HepG2 (cell line): ENCODE results near the gene ZNF586. TPM values are rescaled to one million over a fixed set of nuclear protein-coding genes. Genes with fewer than 3 reads are reported as not detected.

Experiments used
- ARID5B ChIP-seq: IDR thresholded peaks from 2 replicates; pipeline ENCODE4 v1.4.0; 2020; ENCODE audit warnings: mild to moderate bottlenecking, missing genetic modification reagents
- ARNTL ChIP-seq: sonication (generic); formaldehyde crosslinking; IDR thresholded peaks from 2 replicates; pipeline ENCODE4 v1.4.0; 2020; ENCODE audit warnings: mild to moderate bottlenecking, missing genetic modification reagents
- CAMTA2 ChIP-seq: sonication (generic); formaldehyde crosslinking; IDR thresholded peaks from 2 replicates; pipeline ENCODE4 v1.4.0; 2020; ENCODE audit warnings: mild to moderate bottlenecking, missing genetic modification reagents, borderline replicate concordance
- DR1 ChIP-seq: sonication (generic); formaldehyde crosslinking; IDR thresholded peaks from 2 replicates; pipeline ENCODE4 v1.8.0; 2021; ENCODE audit warnings: mild to moderate bottlenecking, missing genetic modification reagents, inconsistent platforms
- EED ChIP-seq: sonication (generic); formaldehyde crosslinking; IDR thresholded peaks from 2 replicates; pipeline ENCODE4 v1.5.0; 2020; ENCODE audit warnings: mild to moderate bottlenecking, missing genetic modification reagents
- HOXA3 ChIP-seq: sonication (generic); formaldehyde crosslinking; IDR thresholded peaks from 2 replicates; pipeline ENCODE4 v1.5.0; 2020; ENCODE audit warnings: missing genetic modification reagents
- MTF1 ChIP-seq: sonication (generic); formaldehyde crosslinking; IDR thresholded peaks from 2 replicates; pipeline ENCODE4 v1.5.0; 2020; ENCODE audit warnings: missing genetic modification reagents
- NFKB2 ChIP-seq: sonication (generic); formaldehyde crosslinking; IDR thresholded peaks from 2 replicates; pipeline ENCODE4 v1.4.0; 2020; ENCODE audit warnings: missing genetic modification reagents, borderline replicate concordance
- POLR2AphosphoS5 ChIP-seq: IDR thresholded peaks from 2 replicates; pipeline ENCODE4 v1.6.1; 2012; ENCODE audit warnings: low read depth, low read length
- PRDM15 ChIP-seq: sonication (generic); formaldehyde crosslinking; IDR thresholded peaks from 2 replicates; pipeline ENCODE4 v1.4.0; 2020; ENCODE audit warnings: missing genetic modification reagents
- STAG1 ChIP-seq: sonication (generic); formaldehyde crosslinking; IDR thresholded peaks from 2 replicates; pipeline ENCODE4 v1.4.0; 2020; ENCODE audit warnings: missing genetic modification reagents
- ZC3H4 ChIP-seq: sonication (generic); formaldehyde crosslinking; IDR thresholded peaks from 2 replicates; pipeline ENCODE4 v1.4.0; 2020; ENCODE audit warnings: missing genetic modification reagents, borderline replicate concordance
- ZNF160 ChIP-seq: sonication (generic); formaldehyde crosslinking; IDR thresholded peaks from 2 replicates; pipeline ENCODE4 v1.8.0; 2022; ENCODE audit warnings: mild to moderate bottlenecking, inconsistent platforms, missing genetic modification reagents
- ZNF782 ChIP-seq: sonication (generic); formaldehyde crosslinking; IDR thresholded peaks from 2 replicates; pipeline ENCODE4 v1.4.0; 2020; ENCODE audit warnings: missing genetic modification reagents, mild to moderate bottlenecking, borderline replicate concordance
- ZNF792 ChIP-seq: IDR thresholded peaks from 2 replicates; pipeline ENCODE4 v1.6.1; 2016
- polyA plus RNA-seq, 8 experiments: library from polyadenylated mRNA; depleted of rRNA in 3 of 8; stranded (reverse) in 7 of 8; unstranded in 1 of 8; fragments of >200 nt; fragmentation: Illumina TruSeq in 4 of 8; extraction: Trizol in 4 of 8; gene quantifications; 2 replicates each; pipeline versions ENCODE4 v1.2.1 to v1.2.3, GENCODE V29; 2011 to 2016; ENCODE audit warnings: low read depth in 4 of 8, missing spikeins in 1 of 8, mixed read lengths in 1 of 8; ENCODE audit not compliant: insufficient read depth in 1 of 8
- total RNA-seq, 5 experiments: library from RNA; depleted of rRNA; stranded (reverse); fragments of >200 nt; fragmentation: Illumina TruSeq; extraction: Trizol; gene quantifications; 2 replicates each; pipeline ENCODE4 v1.2.3, GENCODE V29; 2016; ENCODE audit warnings: low read depth in 1 of 5
- TF ChIP-seq, protein P1 (sequence below): sonication (generic); formaldehyde crosslinking; IDR thresholded peaks from 2 replicates; pipeline ENCODE4 v1.4.0; 2020; ENCODE audit warnings: missing genetic modification reagents
- TF ChIP-seq, protein P2 (sequence below): sonication (generic); formaldehyde crosslinking; IDR thresholded peaks from 2 replicates; pipeline ENCODE4 v1.5.0; 2020; ENCODE audit warnings: missing genetic modification reagents
- TF ChIP-seq, protein P3 (sequence below): sonication (generic); formaldehyde crosslinking; IDR thresholded peaks from 2 replicates; pipeline ENCODE4 v1.5.1; 2020; ENCODE audit warnings: mild to moderate bottlenecking, missing genetic modification reagents, moderate library complexity

Gene ZNF586
- total and polyA plus RNA-seq, 2 of the 13 experiments (the other 11 are each of a cell fraction or from before 2014, with no cell fraction given), result 0.50 to 3.4 TPM

DNA sequence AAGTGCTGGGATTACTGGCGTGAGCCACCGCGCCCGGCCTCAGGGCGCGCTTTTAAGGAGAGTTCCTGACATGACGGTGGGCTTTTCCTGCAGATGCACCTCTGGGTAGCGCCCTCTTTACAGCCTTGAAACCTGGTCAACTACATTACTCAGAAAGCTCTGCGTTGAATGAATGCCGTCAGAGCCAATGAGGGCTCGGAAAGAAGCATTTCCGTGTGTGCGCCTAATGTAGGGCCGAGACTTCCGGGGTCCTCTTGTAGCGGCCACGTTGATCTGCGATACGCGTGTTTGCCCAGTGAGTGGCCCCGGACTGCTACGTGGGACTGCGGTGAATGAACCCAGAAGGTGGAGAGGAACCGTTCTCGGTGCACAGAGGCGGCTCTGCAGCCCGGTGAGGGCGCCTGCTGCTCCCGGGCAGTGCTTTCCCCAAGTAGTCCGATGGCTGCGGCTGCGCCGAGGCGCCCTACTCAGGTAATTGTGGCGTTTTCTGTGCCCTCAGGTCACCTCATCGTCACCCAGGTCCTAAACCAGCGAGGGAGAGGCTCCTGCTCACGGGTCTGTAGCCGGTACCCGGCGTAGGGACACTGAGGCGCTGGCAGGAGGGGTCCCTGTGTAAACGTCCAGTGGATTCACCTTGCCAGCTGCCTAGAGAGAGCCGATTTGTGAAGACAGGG lies 50.1 kb downstream of the ZNF586 start (continued):
- TF ChIP-seq ARID5B (no peak; the same call in none of the 2 replicates), PRDM15 (no peak), STAG1 (peak; percentile 30), NFKB2 (CRISPR knock-in tag) (peak; percentile 85; the same call in 1 of the 2 replicates), DR1 (CRISPR knock-in tag) (peak; percentile 82; the same call in 1 of the 2 replicates), ZNF782 (no peak), CAMTA2 (CRISPR knock-in tag) (no peak), MTF1 (CRISPR knock-in tag) (no peak), HOXA3 (CRISPR knock-in tag) (peak; percentile 88), EED (CRISPR knock-in tag) (no peak), ZNF160 (no peak), ZNF792 (peak; percentile 87; the same call in 1 of the 2 replicates), POLR2AphosphoS5 (peak; percentile 90), ZC3H4 (CRISPR knock-in tag) (no peak), ARNTL (no peak)
- TF ChIP-seq, protein P1, sequence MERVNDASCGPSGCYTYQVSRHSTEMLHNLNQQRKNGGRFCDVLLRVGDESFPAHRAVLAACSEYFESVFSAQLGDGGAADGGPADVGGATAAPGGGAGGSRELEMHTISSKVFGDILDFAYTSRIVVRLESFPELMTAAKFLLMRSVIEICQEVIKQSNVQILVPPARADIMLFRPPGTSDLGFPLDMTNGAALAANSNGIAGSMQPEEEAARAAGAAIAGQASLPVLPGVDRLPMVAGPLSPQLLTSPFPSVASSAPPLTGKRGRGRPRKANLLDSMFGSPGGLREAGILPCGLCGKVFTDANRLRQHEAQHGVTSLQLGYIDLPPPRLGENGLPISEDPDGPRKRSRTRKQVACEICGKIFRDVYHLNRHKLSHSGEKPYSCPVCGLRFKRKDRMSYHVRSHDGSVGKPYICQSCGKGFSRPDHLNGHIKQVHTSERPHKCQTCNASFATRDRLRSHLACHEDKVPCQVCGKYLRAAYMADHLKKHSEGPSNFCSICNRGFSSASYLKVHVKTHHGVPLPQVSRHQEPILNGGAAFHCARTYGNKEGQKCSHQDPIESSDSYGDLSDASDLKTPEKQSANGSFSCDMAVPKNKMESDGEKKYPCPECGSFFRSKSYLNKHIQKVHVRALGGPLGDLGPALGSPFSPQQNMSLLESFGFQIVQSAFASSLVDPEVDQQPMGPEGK (CRISPR knock-in tag), result no peak
- TF ChIP-seq, protein P2, sequence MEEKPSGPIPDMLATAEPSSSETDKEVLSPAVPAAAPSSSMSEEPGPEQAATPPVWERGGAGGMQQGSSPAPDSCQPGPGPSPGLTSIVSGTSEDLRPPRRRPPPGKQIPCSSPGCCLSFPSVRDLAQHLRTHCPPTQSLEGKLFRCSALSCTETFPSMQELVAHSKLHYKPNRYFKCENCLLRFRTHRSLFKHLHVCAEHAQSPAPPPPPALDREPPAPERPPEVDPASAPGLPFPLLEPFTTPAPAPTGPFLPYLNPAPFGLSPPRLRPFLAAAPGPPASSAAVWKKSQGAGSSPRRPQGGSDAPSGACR (CRISPR knock-in tag), result peak; percentile 71; the same call in 1 of the 2 replicates
- TF ChIP-seq, protein P3, sequence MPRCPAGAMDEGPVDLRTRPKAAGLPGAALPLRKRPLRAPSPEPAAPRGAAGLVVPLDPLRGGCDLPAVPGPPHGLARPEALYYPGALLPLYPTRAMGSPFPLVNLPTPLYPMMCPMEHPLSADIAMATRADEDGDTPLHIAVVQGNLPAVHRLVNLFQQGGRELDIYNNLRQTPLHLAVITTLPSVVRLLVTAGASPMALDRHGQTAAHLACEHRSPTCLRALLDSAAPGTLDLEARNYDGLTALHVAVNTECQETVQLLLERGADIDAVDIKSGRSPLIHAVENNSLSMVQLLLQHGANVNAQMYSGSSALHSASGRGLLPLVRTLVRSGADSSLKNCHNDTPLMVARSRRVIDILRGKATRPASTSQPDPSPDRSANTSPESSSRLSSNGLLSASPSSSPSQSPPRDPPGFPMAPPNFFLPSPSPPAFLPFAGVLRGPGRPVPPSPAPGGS, result no peak
